PC-3 (cell line): ENCODE data around the gene PSMD3. TPM values are rescaled to one million over a fixed set of nuclear protein-coding genes. Genes with fewer than 3 reads are reported as not detected.

Experiments used
- ATAC-seq: fragments of 200-7000 bp; cut with Tn5 transposase; 2 replicates; pipeline ENCODE4 v1.9.1; 2020; ENCODE audit warnings: mild to moderate bottlenecking, moderate library complexity
- BruUV-seq: library from RNA; stranded (reverse); fragments of 400-500 nt; replicated peaks from 2 replicates; lab custom pipeline; 2021; lab: Mats Ljungman, UMichigan
- CTCF ChIA-PET: fragments of 300-600 bp; sonication (Branson Sonifier 250); formaldehyde crosslinking; loops from one replicate; lab custom pipeline; 2022; ENCODE audit warnings: antibody characterized with exemption; lab: Charles Lee
- POLR2A ChIA-PET: fragments of 300-600 bp; sonication (Branson Sonifier 250); formaldehyde crosslinking; loops from one replicate; lab custom pipeline; 2022; ENCODE audit warnings: antibody characterized with exemption; ENCODE audit not compliant: unreplicated experiment; lab: Charles Lee
- DNase-seq: peaks from one replicate; pipeline ENCODE4 v3.0.0-alpha.2; 2015
- H2AFZ ChIP-seq: fragments of 300-600 bp; sonication (generic); 2 replicates; pipeline ENCODE4 v1.6.0; 2016; ENCODE audit warnings: antibody characterized with exemption, low read length
- H3F3A ChIP-seq: fragments of 300-600 bp; sonication (generic); one replicate; pipeline ENCODE4 v1.6.0; 2017; ENCODE audit warnings: antibody characterized with exemption, low read length, control low read depth, mild to moderate bottlenecking; ENCODE audit not compliant: unreplicated experiment
- H3K27ac ChIP-seq: fragments of 300-600 bp; sonication (generic); 2 replicates; pipeline ENCODE4 v1.5.1; 2016; ENCODE audit warnings: mild to moderate bottlenecking, low read length
- H3K27me3 ChIP-seq: fragments of 300-600 bp; sonication (generic); 2 replicates; pipeline ENCODE4 v1.6.1; 2016; ENCODE audit warnings: low read length, mixed read lengths
- H3K36me3 ChIP-seq: fragments of 300-600 bp; sonication (generic); 2 replicates; pipeline ENCODE4 v1.6.1; 2016; ENCODE audit warnings: low read depth, mixed run types, low read length, mixed read lengths
- H3K4me1 ChIP-seq: fragments of 300-600 bp; sonication (generic); 2 replicates; pipeline ENCODE4 v1.5.1; 2016; ENCODE audit warnings: low read length; ENCODE audit not compliant: insufficient read depth
- H3K4me2 ChIP-seq: fragments of 300-600 bp; sonication (generic); 2 replicates; pipeline ENCODE4 v1.6.0; 2016; ENCODE audit warnings: low read length
- H3K4me3 ChIP-seq: fragments of 300-600 bp; sonication (generic); 2 replicates; pipeline ENCODE4 v1.5.1; 2016; ENCODE audit warnings: mild to moderate bottlenecking, low read length, mixed read lengths
- H3K79me2 ChIP-seq: fragments of 300-600 bp; sonication (generic); 2 replicates; pipeline ENCODE4 v1.6.1; 2017; ENCODE audit warnings: low read length, mixed read lengths
- H3K9ac ChIP-seq: fragments of 300-600 bp; sonication (generic); 2 replicates; pipeline ENCODE4 v1.6.0; 2016; ENCODE audit warnings: mild to moderate bottlenecking, low read length
- H3K9me2 ChIP-seq: fragments of 300-600 bp; sonication (generic); replicated peaks from 2 replicates; pipeline ENCODE4 v1.6.1; 2016; ENCODE audit warnings: mixed run types, low read length, mixed read lengths
- H3K9me3 ChIP-seq: fragments of 300-600 bp; sonication (generic); 2 replicates; pipeline ENCODE4 v1.6.1; 2016; ENCODE audit warnings: low read length, mixed read lengths
- H4K20me1 ChIP-seq: fragments of 300-600 bp; sonication (generic); 2 replicates; pipeline ENCODE4 v1.6.1; 2016; ENCODE audit warnings: low read length, mixed read lengths
- EZH2 ChIP-seq: fragments of 300-600 bp; sonication (generic); IDR thresholded peaks from one replicate; pipeline ENCODE4 v1.6.1; 2017; ENCODE audit warnings: antibody characterized with exemption, mild to moderate bottlenecking, low read length; ENCODE audit not compliant: unreplicated experiment
- EZH2phosphoT487 ChIP-seq: fragments of 300-600 bp; sonication (generic); IDR thresholded peaks from 2 replicates; pipeline ENCODE4 v1.6.1; 2018; ENCODE audit warnings: mild to moderate bottlenecking, antibody characterized with exemption, low read length, borderline replicate concordance
- intact Hi-C: fragments of 100-400 bp; cut with micrococcal nuclease; formaldehyde crosslinking; loops from 2 replicates; pipeline ENCODE4 v1.9.0; 2023
- total RNA-seq: library from RNA; depleted of rRNA; stranded (reverse); fragments of >200 nt; gene quantifications from 2 replicates; pipeline ENCODE4 v1.2.3, GENCODE V29; 2014
- TF ChIP-seq, protein P1 (sequence below): fragments of 300-600 bp; sonication (generic); conservative IDR thresholded peaks from 2 replicates; pipeline ENCODE4 v1.5.1; 2017; ENCODE audit warnings: antibody characterized with exemption, low read depth, mild to moderate bottlenecking, low read length

PSMD3 gene
- total RNA-seq, 1 experiment from 2014 or later: 267 TPM

- peak; percentile 25 for ATAC-seq
- peak overlapping the region; percentile 82 for H3K9ac ChIP-seq
- no peaks in the 10 kb centered on the region for H3K9me2 ChIP-seq
- TSS peak; percentile 6 for BruUV-seq
- intact Hi-C loops: loop anchor here (2.0 kb wide), 1 partner anchor 67 kb away; no protein-coding TSS in a partner anchor
- H2AFZ ChIP-seq: peak overlapping the region; percentile 29; the same call in 1 of the 2 replicates
- no peaks in the 10 kb centered on the region for H3K27me3 ChIP-seq
- H3K79me2 ChIP-seq: no peaks in the 10 kb centered on the region
- H3K4me1 ChIP-seq: peaks cover 60% of the 10 kb centered on the region
- peak overlapping the region; percentile 65 for H3K4me2 ChIP-seq
- peaks cover 10% of the 10 kb centered on the region for H3F3A ChIP-seq
- ChIA-PET POLR2A (interaction anchor here (0.5 kb wide), 1 partner anchor 73 kb away, joined by 3 read pairs; no protein-coding TSS in a partner anchor), CTCF (interaction anchor here (0.7 to 1.0 kb wide), 4 partner anchors 9 to 86 kb away, joined by 3 to 7 read pairs (median 4); partner anchors contain the start of gene CSF3)
- H3K4me3 ChIP-seq: no peak overlapping the region
- no peaks in the 10 kb centered on the region for H3K9me3 ChIP-seq
- no peaks in the 10 kb centered on the region for H4K20me1 ChIP-seq
- TF ChIP-seq, protein P1, sequence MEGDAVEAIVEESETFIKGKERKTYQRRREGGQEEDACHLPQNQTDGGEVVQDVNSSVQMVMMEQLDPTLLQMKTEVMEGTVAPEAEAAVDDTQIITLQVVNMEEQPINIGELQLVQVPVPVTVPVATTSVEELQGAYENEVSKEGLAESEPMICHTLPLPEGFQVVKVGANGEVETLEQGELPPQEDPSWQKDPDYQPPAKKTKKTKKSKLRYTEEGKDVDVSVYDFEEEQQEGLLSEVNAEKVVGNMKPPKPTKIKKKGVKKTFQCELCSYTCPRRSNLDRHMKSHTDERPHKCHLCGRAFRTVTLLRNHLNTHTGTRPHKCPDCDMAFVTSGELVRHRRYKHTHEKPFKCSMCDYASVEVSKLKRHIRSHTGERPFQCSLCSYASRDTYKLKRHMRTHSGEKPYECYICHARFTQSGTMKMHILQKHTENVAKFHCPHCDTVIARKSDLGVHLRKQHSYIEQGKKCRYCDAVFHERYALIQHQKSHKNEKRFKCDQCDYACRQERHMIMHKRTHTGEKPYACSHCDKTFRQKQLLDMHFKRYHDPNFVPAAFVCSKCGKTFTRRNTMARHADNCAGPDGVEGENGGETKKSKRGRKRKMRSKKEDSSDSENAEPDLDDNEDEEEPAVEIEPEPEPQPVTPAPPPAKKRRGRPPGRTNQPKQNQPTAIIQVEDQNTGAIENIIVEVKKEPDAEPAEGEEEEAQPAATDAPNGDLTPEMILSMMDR: no peak
- TF ChIP-seq EZH2phosphoT487 (no peak), EZH2 (no peak)
- peak overlapping the region; percentile 97 for H3K27ac ChIP-seq
- H3K36me3 ChIP-seq: peaks cover 7% of the 10 kb centered on the region
- peak; percentile 84 for DNase-seq
Observed at GRCh38 chr17:40025991-40026815, 45.6 kb downstream of the PSMD3 start.

DNA sequence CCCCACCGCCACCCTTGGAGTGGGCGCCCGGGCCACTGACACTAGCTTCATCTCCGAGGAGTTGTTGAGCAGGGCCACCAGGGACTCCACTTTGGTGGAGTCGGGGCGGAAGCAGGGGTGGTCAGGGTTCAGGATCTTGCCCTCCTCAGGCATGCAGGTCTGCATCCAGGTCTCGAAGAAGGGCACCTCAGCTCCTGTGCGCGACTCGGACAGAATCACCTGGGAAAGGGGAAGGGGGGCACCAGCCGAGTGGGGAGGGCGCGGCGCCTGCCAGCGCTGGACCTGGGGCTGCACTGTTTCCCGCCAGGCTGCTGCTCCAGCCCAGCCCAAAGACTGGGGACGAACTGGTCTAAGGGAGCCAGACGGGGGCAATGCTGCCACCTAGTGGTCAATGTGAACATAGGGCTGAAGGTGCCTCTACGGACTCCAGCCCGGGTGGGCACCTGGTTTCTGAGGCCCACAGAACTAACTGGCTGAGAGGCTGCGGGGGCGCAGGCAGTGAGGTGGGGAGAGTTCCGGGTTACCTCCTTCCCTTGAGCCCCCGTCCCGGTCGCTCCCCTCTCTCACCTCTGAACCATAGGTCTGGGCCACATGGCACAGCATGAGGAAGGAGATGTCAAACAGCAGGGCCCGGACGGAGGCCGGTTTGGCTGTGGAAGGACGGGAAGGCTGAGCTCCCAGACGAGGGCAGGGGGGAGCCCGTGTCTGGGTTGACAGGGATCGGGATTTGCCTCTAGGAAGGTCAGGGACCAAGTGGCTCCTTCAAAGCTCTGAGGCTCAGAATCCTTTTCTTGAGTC lies 46.4 kb downstream of the PSMD3 start:
- H3K27ac ChIP-seq: peak overlapping the region; percentile 97
- peak; percentile 72 for ATAC-seq
- H3K27me3 ChIP-seq: no peaks in the 10 kb centered on the region
- no peak overlapping the region for H3K4me3 ChIP-seq
- ChIA-PET POLR2A (no interaction called here), CTCF (interaction anchor here (0.9 to 1.1 kb wide), 4 partner anchors 10 to 86 kb away, joined by 3 to 7 read pairs (median 4); no protein-coding TSS in a partner anchor)
- peaks cover 10% of the 10 kb centered on the region for H3F3A ChIP-seq
- TF ChIP-seq, protein P1: peak; percentile 81
- TF ChIP-seq EZH2: no peak
- TF ChIP-seq EZH2phosphoT487: no peak
- no TSS peak for BruUV-seq
- no peaks in the 10 kb centered on the region for H3K9me3 ChIP-seq
- H3K4me2 ChIP-seq: peak overlapping the region; percentile 65
- intact Hi-C loops: loop anchor here (1.0 to 2.0 kb wide), 2 partner anchors 14 to 68 kb away; no protein-coding TSS in a partner anchor
- DNase-seq: peak; percentile 83
- H2AFZ ChIP-seq: peak overlapping the region; percentile 29; the same call in 1 of the 2 replicates
- H3K9ac ChIP-seq: peak overlapping the region; percentile 82
- peaks cover 7% of the 10 kb centered on the region for H3K36me3 ChIP-seq
- H4K20me1 ChIP-seq: no peaks in the 10 kb centered on the region
- H3K9me2 ChIP-seq: no peaks in the 10 kb centered on the region
- H3K4me1 ChIP-seq: peaks cover 52% of the 10 kb centered on the region
- H3K79me2 ChIP-seq: no peaks in the 10 kb centered on the region
